RCC 7860 (cell line): Measurements from ENCODE around the gene NES.

ENCODE experiments used
- DNase-seq: peaks from one replicate; pipeline ENCODE4 v3.0.0-alpha.2; 2015; ENCODE audit warnings: low spot score
- FAIRE-seq: peaks from 2 replicates; lab custom pipeline; 2012; peaks lifted over from hg19 to GRCh38; lab: Jason Lieb, UNC

The NES gene

GRCh38 chr1:156704166-156704711 lies 27.0 kb upstream of the NES start:
- FAIRE-seq (no peak), DNase-seq (no peak)

- DNase-seq (no peak), FAIRE-seq (no peak)
These were observed 26.5 kb upstream of the NES start for GRCh38 chr1:156703741-156704140.

GRCh38 chr1:156703336-156703735 lies 26.1 kb upstream of the NES start:
- DNase-seq (no peak), FAIRE-seq (no peak)

DNA sequence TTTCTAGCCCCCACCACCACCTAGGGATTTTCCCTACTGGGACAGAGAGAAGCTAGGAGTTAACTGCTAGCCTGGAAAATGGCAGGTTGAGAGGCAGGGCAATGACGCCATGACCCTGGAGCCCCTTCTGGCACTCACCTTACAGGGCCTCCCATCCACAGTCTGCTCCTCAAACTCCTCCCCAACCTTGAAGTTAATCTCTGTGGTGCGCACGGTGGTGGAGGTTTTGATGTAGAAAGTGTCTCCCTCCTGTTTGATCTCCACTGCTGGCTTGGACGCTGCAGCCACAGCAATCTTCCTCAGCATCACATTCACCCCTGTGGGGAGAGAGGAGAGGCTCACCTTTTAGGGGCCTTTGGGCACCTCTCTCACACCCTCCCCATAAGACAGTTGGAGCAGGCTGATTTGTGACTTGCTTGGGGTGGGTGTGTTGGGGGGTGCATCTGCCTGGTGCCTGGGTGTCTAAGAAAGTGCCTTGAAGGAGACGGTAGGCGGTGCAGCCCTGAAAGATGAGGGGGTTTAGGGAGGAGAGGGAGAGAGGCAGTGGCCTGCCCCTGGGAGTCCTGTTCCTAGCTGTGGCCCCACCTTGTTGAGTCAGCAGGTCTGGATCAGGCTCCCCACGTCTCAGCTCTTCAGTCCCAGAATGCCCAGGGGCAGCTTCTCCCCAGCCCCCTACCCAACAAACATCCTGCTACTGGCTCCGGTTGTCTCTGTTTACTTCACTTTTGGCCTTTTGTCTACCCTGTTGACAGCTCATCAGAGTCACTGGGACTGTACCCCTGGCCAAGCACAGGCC lies 23.7 kb upstream of the NES start:
- DNase-seq (no peak), FAIRE-seq (no peak)

DNA sequence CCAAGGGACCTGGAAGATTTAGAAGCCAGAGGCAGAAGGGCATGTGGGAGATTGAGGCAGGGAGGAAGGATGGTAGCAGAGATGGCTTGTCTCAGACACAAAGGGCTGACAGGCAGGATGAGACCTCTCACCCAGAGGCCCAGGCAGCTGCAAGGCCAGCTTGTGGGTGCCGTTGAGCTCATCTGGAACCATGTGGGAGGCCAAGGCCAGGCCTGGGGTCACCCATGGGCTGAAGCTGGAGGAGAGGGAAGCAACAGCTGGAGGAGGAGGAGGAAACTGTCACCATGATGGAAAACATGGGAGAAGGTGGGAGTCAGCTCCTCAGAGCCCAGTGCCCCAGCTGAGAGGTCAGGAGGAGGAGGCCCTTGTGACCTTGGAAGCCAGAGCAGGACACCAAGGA lies 21.8 kb upstream of the NES start:
- DNase-seq, result no peak
- FAIRE-seq, result no peak

- DNase-seq, result peak; percentile 42
- FAIRE-seq, result peak; percentile 26
These were observed 20.3 kb upstream of the NES start for GRCh38 chr1:156697481-156697880.

GRCh38 chr1:156696755-156697154 lies 19.5 kb upstream of the NES start:
- DNase-seq (no peak), FAIRE-seq (no peak)

- FAIRE-seq, result no peak
These were observed 17.4 kb upstream of the NES start for GRCh38 chr1:156694690-156694962.

DNA sequence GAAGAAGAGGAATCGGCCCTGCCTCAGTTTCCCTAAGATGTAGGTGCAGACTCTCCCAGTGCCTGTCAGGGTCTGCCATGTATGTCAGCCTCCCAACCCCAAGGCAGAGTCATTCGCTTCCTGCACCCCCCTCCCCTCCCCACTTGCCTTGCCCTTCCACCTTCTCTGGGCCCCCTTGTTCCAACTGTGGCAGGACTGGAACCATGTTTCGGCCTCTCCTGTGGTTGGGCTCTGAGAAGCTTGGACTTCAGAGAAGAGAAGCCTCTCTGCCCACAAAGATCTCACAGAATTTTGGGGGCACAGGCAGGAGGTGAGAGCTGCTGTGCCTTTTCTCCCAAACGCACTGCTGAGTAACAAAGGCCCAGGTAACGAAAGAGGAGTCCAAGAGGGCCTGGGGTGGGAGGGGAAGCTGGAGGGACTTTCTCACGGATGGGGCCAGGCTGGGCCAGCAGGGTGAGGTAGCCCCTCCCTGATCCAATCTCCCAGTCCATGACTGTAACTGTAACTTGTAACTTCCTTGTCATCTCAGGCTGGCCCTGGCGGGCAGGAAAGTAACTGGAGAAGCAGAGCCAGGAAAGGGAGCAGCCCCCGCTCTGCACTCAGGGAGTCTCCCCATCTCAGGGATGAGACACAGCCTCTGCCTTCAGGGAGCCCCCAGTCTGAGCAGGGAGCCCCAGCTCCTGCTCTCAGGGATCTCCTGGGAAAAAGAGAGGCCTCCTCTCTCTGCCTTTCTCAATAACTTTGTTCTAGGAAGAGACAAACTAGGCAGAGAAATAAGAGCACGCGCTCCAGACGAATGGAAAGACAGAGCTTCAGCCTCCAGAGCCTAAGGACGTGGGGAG lies 16.9 kb upstream of the NES start:
- peak; percentile 48 for DNase-seq
- no peak for FAIRE-seq

More at GRCh38 chr1:156694690-156694962, 17.4 kb upstream of the NES start:
- DNase-seq, result no peak

DNA sequence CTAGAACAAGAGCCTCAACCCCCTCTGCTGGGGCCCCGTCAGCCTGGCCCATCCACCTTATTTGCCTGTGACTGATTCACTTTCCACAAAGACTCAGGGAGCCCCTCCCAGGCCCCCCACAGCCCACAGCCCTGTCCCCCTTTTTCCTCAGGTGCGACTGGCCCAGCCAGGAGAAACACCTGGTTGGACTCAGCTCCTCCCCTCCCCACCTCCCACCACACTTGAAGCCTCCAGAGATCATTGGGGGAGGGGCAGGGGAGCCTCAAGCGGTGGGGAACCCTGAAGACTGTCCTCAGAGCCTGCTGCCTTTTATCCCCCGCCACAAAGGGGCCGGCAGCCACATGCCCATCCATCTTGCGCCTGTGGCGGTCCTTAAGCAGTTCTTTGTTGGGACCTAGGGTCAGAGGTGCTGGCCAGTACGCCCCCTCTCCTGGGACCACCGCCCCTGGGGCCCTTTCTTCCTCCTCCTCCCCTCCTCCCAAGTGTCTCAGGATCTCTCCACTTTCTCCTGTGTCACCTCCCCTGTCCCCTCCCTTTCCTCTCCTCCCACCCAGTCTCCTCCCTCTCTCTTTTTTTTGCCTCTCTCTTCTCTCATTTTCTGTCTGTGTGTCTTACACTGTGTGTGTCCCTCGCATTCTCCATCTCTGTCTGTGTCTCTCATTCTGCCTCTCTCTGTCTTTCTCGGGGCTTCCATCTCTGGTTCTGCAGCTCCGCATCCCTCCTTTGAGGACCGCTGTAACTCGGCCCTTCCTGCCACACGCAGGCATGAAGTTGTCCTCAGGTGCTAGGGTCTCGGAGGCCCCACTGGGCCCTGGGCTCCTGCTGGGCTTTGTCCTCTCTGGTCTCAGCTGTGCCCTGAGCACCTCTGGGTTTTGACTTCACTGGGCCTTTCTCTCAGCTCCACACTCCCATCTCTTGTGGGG lies 16.0 kb upstream of the NES start:
- FAIRE-seq (no peak), DNase-seq (no peak)

GRCh38 chr1:156692441-156692924 lies 15.3 kb upstream of the NES start:
- DNase-seq (no peak), FAIRE-seq (no peak)

- FAIRE-seq (no peak), DNase-seq (peak; percentile 60)
These were observed 14.6 kb upstream of the NES start for GRCh38 chr1:156691665-156692440.

- FAIRE-seq (no peak), DNase-seq (no peak)
These were observed 14.0 kb upstream of the NES start for GRCh38 chr1:156691191-156691590.

DNA sequence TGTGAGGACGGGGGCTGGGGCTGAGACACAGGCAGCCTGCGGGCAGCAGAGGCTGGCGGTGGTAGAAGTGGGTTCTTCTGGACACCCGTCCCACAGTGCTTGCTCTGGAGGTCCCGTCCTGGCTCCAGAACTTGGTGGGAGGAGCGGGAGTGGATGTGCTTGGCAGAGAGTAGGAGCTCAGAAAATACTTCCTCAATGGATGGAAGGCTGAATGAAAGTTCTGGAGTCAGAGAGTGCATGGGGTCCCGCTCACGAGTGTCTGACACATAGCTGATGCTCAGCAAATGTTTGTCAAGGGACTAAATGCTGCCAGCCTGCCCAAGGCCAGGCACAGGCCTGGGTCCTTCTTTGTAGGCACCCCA lies 13.4 kb upstream of the NES start:
- no peak for DNase-seq
- no peak for FAIRE-seq

- DNase-seq, result peak; percentile 20
These were observed 12.9 kb upstream of the NES start for GRCh38 chr1:156689953-156690674.

GRCh38 chr1:156689035-156689952 lies 12.1 kb upstream of the NES start:
- FAIRE-seq (no peak), DNase-seq (peak; percentile 76)

More at GRCh38 chr1:156689953-156690674, 12.9 kb upstream of the NES start:
- FAIRE-seq, result no peak

DNA sequence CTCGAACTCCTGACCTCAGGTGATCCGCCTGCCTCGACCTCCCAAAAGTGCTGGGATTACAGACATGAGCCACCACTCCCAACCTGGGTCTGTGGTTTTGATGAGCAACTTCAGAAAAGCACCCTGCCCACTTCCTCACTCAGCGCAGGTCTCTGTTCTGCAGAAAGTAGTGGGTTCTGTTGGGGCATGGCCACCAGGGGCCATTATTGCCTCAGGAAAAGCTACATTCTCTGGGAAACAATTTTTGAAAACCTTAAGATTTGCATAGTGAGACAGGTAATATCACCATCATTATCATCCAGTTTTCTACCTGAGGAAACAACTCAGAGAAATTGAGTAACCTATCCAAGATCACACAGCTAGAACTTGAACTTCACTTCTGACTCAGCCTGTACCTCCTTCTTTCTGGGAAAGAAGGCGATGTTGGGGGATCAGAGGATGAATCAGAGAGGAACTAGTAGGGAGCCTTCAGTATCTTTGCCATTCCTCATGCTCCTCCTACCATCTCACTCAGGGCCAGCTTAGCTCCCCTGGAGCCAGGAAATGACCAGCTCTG lies 7.1 kb upstream of the NES start:
- peak; percentile 56 for DNase-seq
- FAIRE-seq, result peak; percentile 45
